GM13976 (cell line): ENCODE results near the gene DDX28.
A peak's percentile ranks its signal among the peaks of the same experiment; 100 is the strongest.

Source experiments
- DNase-seq: peaks from one replicate; pipeline ENCODE4 v3.0.0; 2012; ENCODE audit warnings: low spot score
- in situ Hi-C: fragments of 300-500 bp; cut with MboI; formaldehyde crosslinking; loops from one replicate; pipeline ENCODE4 v1.12.0; 2022; ENCODE audit warnings: low sequenced_read_pairs, mixed read lengths, inconsistent platforms; ENCODE audit not compliant: unreplicated experiment
- TF ChIP-seq, protein P1 (sequence below): IDR thresholded peaks from 2 replicates; pipeline ENCODE4 v1.5.1; 2012; ENCODE audit warnings: borderline replicate concordance, mild to moderate bottlenecking; ENCODE audit not compliant: insufficient read depth; ENCODE audit errors: extremely low read depth, missing control alignments, control extremely low read depth

DDX28 gene

DNA sequence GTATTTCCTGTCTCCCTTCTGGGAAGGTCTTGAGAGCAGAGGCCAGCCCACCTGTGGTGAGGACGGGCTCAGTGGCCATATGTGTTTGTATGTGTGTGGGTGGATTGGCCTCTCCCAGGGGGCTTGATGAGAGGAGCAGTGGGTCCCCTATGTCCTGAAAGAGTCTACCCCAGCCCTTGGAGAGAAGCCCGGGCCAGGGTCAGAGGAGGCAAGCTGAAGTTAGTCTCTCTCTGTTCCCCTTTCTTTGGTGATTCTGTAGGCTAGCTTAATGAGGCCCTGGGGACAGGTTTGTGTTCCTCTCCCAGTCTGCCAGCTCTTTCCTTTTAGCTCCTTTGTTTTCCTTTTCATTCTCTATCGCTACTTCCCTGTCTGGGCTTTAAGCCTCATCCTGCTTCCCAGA, 38.4 kb upstream of the DDX28 start:
- in situ Hi-C loops: no loop called here
- peak; percentile 37 for DNase-seq
- TF ChIP-seq, protein P1, sequence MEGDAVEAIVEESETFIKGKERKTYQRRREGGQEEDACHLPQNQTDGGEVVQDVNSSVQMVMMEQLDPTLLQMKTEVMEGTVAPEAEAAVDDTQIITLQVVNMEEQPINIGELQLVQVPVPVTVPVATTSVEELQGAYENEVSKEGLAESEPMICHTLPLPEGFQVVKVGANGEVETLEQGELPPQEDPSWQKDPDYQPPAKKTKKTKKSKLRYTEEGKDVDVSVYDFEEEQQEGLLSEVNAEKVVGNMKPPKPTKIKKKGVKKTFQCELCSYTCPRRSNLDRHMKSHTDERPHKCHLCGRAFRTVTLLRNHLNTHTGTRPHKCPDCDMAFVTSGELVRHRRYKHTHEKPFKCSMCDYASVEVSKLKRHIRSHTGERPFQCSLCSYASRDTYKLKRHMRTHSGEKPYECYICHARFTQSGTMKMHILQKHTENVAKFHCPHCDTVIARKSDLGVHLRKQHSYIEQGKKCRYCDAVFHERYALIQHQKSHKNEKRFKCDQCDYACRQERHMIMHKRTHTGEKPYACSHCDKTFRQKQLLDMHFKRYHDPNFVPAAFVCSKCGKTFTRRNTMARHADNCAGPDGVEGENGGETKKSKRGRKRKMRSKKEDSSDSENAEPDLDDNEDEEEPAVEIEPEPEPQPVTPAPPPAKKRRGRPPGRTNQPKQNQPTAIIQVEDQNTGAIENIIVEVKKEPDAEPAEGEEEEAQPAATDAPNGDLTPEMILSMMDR: no peak

GRCh38 chr16:68059804-68060203, 36.8 kb upstream of the DDX28 start:
- TF ChIP-seq, protein P1: no peak
- in situ Hi-C loops: no loop called here

GRCh38 chr16:68055395-68055794, 32.4 kb upstream of the DDX28 start:
- DNase-seq: no peak
- TF ChIP-seq, protein P1: no peak
- in situ Hi-C loops: no loop called here

More at GRCh38 chr16:68059804-68060203, 36.8 kb upstream of the DDX28 start:
- DNase-seq: no peak

GRCh38 chr16:68049449-68049848, 26.4 kb upstream of the DDX28 start:
- TF ChIP-seq, protein P1: no peak
- in situ Hi-C loops: loop anchor here (25.0 kb wide), 1 partner anchor 362 kb away; no protein-coding TSS in a partner anchor
- DNase-seq: no peak

DNA sequence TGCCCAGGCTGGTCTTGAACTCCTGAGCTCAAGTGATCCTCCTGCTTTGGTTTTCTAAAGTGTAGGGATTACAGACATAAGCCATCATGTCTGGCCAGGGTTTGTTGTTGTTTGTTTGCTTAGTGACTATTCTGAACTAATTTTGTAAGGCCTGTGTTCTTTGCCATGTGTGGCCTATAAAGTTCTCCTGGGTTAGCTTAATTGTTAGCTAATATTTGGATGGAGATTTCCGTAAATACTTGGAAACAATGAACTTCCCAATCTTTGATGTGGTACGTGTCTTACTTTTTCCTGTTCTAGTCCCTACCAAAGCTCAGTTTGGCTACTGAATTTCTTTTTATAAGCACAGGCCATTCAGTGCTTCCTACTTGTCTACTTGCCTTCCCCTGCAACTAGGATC, 25.0 kb upstream of the DDX28 start:
- TF ChIP-seq, protein P1: no peak
- in situ Hi-C loops: loop anchor here (25.0 kb wide), 1 partner anchor 361 kb away; no protein-coding TSS in a partner anchor
- DNase-seq: no peak

DNA sequence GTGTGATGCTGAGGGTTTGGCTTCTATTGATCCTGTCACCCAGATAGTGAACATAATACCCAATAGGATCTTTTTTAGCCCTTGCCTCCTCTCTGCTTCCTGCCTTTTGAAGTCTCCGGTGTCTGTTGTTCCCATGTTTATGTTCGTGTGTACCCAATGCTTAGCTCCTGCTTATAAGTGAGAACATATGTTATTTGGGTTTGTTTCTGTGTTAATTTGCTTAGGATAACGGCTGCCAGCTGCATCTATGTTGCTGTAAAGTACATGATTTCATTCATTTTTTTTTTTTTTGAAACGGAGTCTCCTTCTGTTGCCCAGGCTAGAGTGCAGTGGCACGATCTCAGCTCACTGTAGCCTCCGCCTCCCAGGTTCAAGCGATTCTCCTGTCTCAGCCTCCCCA, 23.1 kb upstream of the DDX28 start:
- in situ Hi-C loops: loop anchor here (25.0 kb wide), 1 partner anchor 359 kb away; no protein-coding TSS in a partner anchor
- no peak for DNase-seq
- TF ChIP-seq, protein P1: no peak
